ENCODE results near the gene VKORC1L1.
"Not testable (repeated sequence)": the region's sequence is repeated elsewhere in the genome, so short reads cannot be mapped to it uniquely, and the experiment has no call there.

Gene VKORC1L1

GRCh38 chr7:65979583-65980477 is 107.0 kb downstream of the VKORC1L1 start:
- DNase-seq: no peak

- DNase-seq: no peak
Observed at GRCh38 chr7:65980478-65981250, 107.8 kb downstream of the VKORC1L1 start.

GRCh38 chr7:65981965-65982792 is 109.3 kb downstream of the VKORC1L1 start, which contains the start of gene GUSB:
Gene GUSB, minus strand, starts transcription at chr7:65982213. Its CDS starts 30 bp downstream, at chr7:65982183.
- DNase-seq: peak; percentile 93

GRCh38 chr7:65983965-65984658 is 111.2 kb downstream of the VKORC1L1 start:
- DNase-seq: no peak

- no peak for DNase-seq
Observed at GRCh38 chr7:65988084-65988483, 115.2 kb downstream of the VKORC1L1 start.

GRCh38 chr7:65988503-65988902 is 115.6 kb downstream of the VKORC1L1 start:
- not testable (repeated sequence) for DNase-seq

- DNase-seq: no peak
Observed at GRCh38 chr7:65989694-65990080, 116.8 kb downstream of the VKORC1L1 start.

- not testable (repeated sequence) for DNase-seq
Observed at GRCh38 chr7:65991829-65992228, 119.0 kb downstream of the VKORC1L1 start.

- no peak for DNase-seq
Observed at GRCh38 chr7:65992526-65992925, 119.7 kb downstream of the VKORC1L1 start.

GRCh38 chr7:65994984-65995383 is 122.1 kb downstream of the VKORC1L1 start:
- DNase-seq: not testable (repeated sequence)

GRCh38 chr7:66000823-66001417 is 128.0 kb downstream of the VKORC1L1 start:
- not testable (repeated sequence) for DNase-seq

- DNase-seq: not testable (repeated sequence)
Observed at GRCh38 chr7:66005115-66005671, 132.3 kb downstream of the VKORC1L1 start.

- no peak for DNase-seq
Observed at GRCh38 chr7:66007232-66007631, 134.4 kb downstream of the VKORC1L1 start.
